Activated T-cell treated with anti-CD3 and anti-CD28 coated beads, Interleukin-2, amount 50 U/mL, for 1 hour (primary cell): ENCODE measurements around the gene NFRKB.
"Not testable (repeated sequence)": the region's sequence is repeated elsewhere in the genome, so short reads cannot be mapped to it uniquely, and the experiment has no call there.

ENCODE experiments used
- DNase-seq: peaks from one replicate; pipeline ENCODE4 v3.0.0-alpha.2; 2020

Gene NFRKB

GRCh38 chr11:129888451-129888850 is 6.9 kb downstream of the NFRKB start:
- DNase-seq = no peak

GRCh38 chr11:129885381-129885780 is 10.0 kb downstream of the NFRKB start:
- no peak for DNase-seq

- no peak for DNase-seq
Observed at GRCh38 chr11:129884581-129884980, 10.8 kb downstream of the NFRKB start.

- peak; percentile 63 for DNase-seq
Observed at GRCh38 chr11:129881570-129882170, 13.7 kb downstream of the NFRKB start.

- no peak for DNase-seq
Observed at GRCh38 chr11:129880311-129880710, 15.1 kb downstream of the NFRKB start.

- no peak for DNase-seq
Observed at GRCh38 chr11:129871914-129872313, 23.5 kb downstream of the NFRKB start.

DNA sequence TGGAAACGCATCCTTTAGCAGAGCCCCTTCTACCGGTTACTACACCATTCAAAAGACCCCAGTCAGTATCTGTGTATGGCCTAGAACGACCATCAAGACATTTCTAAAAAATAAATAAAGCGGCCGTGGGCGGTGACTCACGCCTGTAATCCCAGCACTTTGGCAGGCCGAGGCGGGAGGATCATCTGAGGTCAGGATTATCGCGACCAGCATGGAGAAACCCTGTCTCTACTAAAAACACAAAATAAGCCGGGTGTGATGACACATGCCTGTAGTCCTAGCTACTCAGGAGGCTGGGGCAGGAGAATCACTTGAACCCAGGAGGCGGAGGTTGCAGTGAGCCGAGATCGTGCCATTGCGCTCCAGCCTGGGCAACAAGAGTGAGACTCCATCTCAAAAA is 26.8 kb downstream of the NFRKB start:
- not testable (repeated sequence) for DNase-seq

DNA sequence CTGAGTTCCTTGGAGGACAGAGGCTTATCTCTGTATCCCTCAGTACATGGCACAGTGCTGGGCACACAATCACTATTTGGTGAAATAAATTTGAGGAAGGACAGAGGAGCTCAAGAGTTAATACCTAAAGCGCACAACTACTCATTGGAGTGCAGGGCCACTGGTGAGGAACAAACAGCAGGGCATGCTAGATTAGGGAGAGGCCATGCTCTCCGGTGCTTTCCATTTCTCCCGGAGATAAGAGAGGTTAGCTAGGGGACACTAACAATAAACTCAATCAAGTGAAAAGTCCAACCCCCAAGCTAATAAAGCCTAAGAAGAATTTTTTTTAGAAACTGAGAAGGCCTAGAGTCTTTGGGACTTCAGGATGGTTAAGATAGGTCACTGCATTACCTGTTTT is 29.1 kb downstream of the NFRKB start:
- DNase-seq = no peak

- no peak for DNase-seq
Observed at GRCh38 chr11:129865701-129866100, 29.7 kb downstream of the NFRKB start.

- DNase-seq = no peak
Observed at GRCh38 chr11:129864811-129865210, 30.6 kb downstream of the NFRKB start.

GRCh38 chr11:129861702-129862522 is 33.5 kb downstream of the NFRKB start:
- no peak for DNase-seq

DNA sequence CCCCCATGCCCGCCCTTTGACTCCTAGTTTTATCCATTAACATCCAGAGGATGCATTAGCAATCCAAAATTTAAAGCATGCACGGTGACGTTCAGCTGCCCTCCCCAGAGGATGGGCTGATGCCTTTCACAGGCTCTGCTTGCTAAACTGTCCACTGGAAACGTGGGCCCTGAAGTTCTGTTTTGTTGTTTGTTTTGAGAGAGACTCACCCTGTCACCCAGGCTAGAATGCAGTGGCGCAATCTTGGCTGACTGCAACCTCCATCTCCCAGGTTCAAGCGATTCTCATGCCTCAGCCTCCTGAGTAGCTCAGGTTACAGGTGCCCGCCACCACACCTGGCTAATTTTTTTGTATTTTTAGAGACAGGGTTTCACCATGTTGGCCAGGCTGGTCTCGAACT is 39.3 kb downstream of the NFRKB start:
- no peak for DNase-seq

GRCh38 chr11:129855086-129855485 is 40.3 kb downstream of the NFRKB start:
- no peak for DNase-seq

DNA sequence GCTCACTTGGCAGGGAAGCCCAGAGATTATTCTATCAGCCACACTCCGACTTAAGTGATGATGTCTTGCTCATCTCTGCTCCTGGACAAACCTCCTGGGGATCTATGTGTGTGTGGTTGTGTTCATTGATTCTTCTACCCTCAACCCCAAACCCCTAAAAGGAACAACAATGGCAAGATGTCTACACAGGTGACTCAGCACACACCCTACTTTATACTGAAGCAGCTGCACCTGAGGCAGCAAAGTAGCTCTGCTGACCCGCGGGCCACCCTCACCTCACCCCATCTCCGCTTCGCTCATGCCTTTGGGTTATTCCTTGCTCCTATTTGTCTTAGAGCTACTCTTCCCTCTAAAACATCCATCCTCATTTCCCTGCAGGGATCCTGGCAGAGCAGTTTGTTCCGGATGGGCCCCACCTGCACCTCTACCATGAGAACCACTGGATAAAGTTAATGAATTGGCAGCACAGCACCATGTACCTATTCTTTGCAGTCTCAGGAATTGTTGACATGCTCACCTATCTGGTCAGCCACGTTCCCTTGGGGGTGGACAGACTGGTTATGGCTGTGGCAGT is 41.1 kb downstream of the NFRKB start:
- no peak for DNase-seq

DNA sequence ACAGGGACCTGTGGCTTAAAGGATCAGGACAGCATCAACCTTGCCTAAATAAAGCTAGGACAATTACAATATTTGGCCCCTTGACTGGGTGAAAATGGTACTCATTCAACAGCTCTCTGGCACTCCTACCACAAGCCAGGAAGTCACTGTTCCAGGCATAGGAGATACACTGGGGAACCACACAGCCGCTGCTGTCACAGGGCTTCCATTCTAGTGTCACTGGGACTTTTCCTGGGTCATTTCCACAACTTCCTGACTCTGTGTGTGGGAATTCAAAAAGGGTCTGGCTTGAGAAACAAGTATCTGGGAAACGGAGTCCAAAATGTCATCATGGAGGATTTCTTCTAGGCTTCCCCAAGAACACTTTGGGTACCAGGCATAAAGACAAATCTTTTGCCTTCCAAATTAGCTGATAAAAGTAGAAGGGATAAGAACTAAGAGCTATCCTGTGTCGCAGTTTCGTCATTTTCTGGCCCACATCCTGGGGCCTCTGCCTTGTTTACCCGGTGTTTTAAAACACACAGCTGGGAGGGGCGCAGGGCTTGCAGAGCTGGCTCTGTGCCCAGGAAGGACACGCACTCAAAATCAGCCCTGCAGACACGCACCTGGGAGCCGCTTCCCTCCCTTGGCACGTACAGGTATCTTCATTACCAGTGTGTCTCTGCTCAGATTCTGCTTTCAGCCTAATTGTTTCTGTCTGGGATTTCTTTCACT is 41.7 kb downstream of the NFRKB start:
- DNase-seq = peak; percentile 60

DNA sequence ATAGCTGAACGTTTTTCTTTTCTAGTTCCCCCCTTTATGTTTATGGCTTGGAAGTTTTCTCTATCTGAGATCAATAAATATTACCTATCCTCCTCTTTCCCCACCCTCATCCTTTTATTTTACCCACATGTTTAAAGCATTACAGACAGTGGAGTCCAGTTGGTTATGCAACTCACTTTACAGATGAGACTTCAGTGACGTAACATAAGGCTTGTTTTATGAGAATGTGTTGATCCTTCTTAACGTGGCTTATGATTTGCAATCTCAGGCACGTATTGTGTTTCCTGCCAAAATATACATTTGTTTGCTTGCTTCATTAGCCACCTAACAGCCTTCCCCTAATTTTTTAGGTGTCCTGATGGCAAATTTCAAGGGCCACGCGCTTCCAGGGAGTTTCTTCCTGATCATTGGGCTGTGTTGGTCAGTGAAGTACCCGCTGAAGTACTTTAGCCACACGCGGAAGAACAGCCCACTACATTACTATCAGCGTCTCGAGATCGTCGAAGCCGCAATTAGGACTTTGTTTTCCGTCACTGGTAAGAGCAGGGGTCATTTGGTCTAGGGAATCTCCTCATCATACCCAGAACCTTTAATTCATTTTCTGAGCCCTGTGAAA is 43.1 kb downstream of the NFRKB start:
- DNase-seq = no peak

DNA sequence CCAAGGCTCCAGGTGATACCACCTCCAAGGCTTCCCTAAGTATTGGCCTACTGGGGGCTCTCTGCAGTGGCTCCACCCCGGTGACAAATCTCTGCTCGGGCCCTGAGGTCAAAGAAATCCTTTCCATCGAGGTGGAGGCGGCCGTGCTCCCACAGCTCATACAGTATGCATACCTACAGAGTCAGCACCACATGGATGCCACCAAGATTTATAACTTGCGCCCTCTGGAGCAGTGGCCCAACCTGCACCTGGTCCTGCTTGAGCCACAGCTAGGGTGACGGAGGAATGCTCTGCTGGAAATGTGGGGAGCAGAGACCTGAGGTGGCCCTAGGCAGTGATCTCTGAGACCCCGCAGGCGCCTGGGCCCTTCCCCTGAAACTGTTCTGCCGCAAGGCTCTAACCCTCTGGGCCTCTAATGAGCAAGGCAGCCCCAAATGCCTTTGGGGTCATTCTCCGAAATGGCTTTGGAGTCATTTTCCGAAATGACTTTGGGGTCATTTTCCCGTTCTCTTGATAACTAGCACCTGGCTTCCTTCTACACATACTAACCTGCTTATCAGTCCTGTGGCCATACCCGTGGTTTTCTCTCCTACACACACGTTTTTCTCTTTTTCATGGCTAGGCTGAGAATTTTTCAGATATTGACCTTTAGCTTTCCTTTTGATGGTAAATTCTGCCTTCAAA is 45.8 kb downstream of the NFRKB start:
- no peak for DNase-seq

DNA sequence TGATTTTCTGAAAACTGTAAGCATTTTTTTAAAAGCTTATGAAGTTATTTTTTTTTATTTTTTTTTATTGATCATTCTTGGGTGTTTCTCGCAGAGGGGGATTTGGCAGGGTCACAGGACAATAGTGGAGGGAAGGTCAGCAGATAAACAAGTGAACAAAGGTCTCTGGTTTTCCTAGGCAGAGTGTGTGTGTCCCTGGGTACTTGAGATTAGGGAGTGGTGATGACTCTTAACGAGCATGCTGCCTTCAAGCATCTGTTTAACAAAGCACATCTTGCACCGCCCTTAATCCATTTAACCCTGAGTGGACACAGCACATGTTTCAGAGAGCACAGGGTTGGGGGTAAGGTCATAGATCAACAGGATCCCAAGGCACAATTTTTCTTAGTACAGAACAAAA is 48.0 kb downstream of the NFRKB start:
- not testable (repeated sequence) for DNase-seq

GRCh38 chr11:129846508-129847335 is 48.7 kb downstream of the NFRKB start:
- no peak for DNase-seq
